Astrocyte of the hippocampus (primary cell): ENCODE data around the gene ZBTB7A.
A peak's percentile ranks its signal among the peaks of the same experiment; 100 is the strongest.

Experiments used
- DNase-seq: peaks from one replicate; pipeline ENCODE4 v3.0.0; 2011; ENCODE audit warnings: low read depth, low spot score

The ZBTB7A gene

DNA sequence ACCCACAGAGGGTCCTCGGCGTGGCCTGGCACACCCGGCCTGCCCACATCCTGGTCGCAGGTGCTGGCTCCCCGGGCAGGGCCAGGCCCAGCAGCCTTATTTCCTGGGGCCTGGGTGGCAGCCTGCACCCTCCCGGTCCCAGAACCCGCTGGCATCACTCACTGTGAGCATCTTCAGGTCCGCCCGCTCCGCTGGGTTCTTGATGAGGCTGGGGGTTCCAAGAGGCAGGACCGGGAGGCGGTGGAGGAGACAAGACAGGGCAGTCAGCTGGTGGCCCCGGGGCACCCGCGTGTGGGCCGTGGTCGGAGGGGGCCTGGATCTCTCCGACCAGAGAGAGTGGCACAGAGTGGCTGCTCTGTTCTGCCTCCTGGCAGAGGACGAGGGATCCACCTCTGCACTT, 27.6 kb upstream of the ZBTB7A start:
- no peak for DNase-seq

GRCh38 chr19:4093643-4094175, 27.0 kb upstream of the ZBTB7A start:
- DNase-seq: no peak

DNA sequence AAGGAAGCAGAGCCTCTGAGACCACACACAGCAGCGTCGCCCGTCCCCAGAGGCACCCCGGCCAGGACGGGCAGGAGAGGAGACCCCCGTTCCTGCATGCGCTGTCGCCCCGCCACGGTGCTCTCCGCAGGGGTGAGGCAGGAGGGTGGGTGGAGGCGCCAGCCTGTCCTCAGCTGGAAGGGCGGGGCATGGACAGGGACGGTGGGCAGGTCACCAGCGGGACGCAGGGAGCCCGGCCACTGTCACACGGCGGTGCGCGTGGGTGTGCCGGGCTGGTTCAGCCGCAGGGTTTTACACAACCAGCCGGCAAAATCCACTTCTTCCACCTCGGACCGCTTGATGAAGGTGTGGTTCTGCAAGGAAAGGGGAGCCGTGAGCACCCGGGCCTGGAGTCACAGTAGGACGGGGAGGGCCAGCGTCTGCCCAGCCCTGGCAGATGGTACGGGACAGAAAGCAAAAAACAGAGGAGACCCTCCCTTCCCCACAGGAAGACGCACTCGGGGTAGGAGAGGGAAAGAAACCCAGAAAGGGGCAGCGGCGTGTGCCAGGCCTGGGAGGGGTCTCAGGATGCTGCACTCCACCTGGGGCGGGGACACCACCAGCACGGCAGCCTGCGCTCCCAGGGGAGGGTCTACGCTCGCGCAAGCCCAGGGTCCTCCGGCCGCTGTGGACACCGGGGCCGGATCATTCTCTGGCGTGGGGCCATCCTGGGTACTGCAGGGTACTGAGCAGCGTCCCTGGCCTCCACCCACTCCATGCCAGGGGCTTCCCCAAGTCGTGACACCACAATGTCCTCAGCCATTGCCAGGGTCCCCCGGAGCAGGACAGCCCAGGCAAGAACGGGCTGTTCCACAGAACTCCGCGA, 23.9 kb upstream of the ZBTB7A start:
- DNase-seq: no peak

DNA sequence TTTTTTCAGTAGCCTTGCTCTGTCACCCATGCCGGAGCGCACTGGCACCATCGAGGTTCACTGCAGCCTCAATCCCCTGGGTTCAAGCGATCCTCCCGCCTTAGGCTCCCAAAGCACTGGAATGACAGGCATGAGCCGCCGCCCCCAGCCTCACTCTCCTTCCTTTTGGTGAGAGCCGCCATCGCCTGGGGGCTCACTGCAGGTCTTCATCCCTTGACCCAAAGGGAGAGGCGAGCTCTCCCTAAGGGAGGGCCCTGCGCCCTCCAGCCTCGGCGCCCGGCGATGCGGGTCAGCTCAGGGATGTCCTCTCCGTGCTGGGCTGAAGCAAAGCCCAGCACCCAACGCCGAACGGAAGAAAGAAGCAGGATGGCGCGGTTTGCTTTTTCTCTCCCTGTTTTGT, 23.2 kb upstream of the ZBTB7A start:
- no peak for DNase-seq

- DNase-seq: no peak
These were observed 22.8 kb upstream of the ZBTB7A start for GRCh38 chr19:4089400-4089908.

DNA sequence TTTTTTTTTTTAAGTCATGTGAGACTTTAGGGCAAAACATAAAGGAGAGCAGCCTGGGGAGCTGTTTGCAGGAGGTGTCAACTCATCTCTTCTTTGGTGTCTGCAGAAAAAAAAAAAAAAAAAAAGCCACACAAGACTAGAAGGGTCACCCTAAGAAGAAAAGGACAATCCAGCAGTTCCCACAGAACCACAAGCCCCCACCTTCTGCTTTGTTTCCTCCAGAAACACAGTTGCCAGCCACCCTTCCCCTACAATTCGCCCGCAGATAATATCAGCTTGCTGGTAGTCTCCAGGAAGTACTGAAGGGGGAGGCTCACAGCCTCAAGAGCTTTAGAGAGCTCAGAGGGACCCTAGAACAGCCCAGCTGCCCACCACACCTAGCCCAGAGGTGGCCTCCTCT, 22.3 kb upstream of the ZBTB7A start:
- no peak for DNase-seq

- DNase-seq: no peak
These were observed 21.3 kb upstream of the ZBTB7A start for GRCh38 chr19:4087787-4088679.

DNA sequence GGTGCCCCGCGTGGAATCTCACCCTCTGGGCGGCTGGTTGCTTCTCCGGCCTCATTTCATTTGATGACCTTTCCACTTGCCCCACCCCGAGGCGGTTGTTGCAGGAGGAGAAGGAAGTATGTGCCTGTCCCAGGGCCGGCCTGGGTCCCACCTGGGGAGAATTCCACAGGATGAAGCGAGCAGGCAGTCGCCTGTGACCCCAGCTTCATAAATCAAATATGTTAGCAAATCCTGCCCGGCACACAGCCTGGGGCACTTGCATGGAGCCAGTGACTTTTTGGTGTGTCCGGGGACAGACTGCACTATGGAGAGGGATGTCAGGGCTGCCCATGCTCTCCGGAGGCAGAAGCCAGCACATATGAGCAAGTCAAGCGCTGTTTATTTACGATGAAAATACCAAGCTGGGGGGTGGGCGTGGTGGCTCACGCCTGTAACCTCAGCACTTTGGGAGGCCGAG, 19.7 kb upstream of the ZBTB7A start:
- no peak for DNase-seq

DNA sequence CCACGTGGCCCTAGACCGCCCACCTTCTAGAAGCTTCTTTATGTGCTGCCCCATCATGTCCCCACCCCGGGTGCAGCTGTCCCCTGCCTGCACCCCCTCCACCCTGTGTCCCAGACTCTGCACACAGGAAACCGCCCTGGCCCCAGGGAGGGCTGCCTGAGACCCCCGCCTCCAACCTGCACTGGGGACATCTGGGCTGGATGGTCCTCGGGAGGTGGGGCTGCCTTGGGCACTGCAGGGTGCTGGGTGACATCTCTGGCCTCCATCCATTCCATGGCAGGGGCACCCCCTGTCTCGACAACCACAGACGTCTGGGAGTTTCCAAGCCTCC, 17.8 kb upstream of the ZBTB7A start:
- DNase-seq: no peak

DNA sequence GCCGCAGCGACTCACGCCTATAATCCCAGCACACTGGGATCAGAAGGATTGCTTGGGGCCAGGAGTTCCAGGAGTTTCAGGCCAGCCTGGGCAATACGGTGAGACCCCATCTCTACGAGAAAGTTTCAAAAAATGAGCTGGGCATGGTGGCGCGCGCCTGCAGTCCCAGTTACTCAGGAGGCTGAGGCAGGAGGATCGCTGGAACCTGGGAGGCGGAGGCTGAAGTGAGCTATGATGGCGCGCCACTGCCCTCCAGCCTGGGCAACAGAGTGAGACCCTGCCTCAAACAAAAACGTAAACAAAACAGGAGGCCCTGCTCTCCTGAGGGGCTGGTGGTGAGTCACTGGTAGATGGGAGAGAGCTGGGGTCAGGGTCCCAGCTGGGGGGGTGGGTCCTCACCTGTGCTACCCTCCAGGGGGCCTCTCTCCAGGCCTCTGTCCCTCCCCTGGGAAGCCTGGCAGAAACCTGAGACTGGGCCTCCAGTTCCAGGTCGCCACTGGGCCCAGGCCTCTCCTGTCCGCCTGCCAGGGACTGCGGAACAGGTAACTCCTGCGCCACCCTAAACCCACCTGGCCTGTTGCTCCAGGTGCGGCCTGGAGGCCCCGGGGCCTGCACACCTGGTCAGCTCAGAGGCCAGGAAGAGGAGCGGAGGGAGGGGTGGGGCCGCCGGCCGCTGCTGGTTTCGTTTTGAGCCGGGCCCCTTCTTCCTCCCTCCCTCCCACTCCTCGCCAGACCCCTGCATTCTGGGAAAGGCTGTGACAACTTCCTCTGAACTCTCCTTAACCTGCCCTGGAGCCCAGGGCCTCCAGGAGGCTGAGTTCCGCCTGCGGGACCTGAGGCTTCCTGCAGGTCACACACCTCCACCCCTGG, 17.2 kb upstream of the ZBTB7A start:
- DNase-seq: no peak

DNA sequence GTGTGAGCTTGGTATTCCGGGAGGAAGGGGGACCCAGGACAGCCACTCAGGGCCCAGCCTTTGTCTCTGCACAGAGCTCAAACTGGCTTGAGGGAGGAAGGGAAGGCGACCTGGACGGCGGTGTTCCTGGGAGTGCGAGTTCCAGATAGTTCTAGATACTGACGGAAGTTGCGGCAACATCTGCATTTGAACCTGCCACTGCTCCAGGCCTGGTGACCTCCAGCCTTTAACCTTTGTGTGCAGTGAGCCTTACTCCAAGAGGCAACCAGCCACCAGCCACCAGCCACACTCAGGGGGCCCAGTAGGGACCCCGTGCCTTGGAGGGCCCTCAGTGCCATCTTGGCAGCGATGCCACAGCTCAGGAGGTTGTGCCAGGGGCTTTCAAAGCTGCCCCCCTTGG, 15.5 kb upstream of the ZBTB7A start:
- no peak for DNase-seq

DNA sequence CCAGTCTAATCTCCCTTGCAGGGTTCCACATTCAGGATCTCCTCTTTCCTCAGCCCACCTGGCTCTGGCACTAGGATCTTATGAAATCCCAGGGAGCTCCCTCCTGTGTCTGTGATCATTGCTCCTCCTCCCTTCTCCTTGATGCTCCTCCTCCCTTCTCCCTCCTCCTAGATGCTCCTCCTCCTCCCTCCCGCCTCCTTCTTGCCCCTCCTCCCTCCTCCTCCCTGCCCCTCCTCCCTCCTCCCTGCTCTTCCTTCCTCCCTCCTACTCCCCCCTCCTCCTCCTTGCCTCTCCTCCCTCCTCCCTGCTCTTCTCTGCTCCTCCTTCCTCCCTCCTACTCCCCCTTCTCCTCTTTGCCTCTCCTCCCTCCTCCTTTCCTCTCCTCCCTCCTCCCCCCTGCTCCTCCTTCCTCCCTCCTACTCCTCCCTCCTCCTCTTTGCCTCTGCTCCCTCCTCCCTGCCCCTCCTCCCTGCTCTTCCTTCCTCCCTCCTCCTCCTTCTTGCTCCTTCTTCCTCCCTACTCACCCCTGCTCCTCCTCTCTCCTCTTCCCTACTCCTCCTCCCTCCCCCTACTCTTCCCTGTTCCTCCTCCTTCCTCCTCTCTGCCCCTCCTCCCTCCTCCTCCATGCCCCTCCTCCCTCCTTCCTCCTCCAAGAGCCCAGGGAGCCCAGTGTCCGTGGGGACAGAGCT, 14.9 kb upstream of the ZBTB7A start:
- no peak for DNase-seq

DNA sequence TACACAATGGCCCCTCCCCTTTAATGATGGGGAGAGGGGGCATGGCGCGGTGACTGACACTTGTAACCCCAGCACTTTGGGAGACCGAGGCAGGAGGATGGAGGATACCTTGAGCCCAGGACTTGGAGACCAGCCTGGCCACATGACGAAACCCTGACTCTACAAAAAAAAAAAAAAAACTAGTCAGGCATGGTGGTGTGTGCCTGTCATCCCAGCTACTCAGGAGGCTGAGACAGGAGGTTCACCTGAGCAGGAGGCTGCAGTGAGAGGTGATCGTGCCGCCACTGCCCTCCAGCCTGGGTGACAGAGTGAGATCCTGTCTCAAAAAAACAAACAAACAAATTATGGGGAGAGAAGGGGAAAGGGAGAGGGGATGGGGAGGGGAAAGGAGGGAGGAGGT, 13.8 kb upstream of the ZBTB7A start:
- no peak for DNase-seq

DNA sequence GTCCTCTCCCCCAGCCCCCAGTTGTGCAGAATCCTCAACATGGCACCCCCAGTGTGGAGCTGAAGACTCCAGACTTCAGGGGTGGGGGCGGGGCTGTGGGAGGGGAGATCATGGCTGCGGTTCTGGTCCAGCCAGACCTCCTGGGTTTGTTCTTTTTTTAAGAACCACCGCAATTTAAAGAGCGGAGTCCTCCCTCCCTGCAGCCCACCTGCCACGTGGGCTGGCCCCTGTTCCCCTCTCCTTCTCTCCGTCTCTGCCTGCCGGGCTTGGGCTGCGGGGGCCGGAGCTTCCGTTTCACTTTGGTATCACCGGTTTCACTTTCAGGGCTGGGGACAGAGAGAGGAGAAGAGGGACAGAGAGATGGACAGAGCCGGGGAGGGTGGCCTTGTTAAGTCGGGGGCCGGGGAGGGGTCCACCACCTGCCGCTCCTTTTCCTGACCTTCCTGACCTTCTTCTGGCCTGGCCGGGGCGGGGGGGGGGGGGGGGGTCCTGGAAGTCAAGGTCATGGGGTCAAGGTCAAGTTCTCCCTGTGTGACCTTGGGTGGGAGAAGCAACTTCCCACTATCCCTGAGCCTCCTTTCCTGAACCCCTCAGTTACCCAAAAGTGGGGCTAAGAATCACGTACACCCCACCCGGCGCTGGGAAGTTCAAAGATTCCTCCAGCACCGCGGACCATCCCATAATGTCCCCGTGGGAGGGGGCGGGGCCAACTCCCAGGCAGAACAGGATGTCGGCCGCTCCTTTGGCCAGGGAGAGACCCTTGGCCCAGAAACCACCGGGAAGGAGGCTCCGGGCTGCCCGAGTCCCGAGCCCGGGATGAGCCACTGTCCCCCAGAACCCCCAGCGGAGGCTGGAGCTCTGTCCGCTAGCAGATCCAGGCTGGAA, 11.3 kb upstream of the ZBTB7A start:
- DNase-seq: peak; percentile 49

DNA sequence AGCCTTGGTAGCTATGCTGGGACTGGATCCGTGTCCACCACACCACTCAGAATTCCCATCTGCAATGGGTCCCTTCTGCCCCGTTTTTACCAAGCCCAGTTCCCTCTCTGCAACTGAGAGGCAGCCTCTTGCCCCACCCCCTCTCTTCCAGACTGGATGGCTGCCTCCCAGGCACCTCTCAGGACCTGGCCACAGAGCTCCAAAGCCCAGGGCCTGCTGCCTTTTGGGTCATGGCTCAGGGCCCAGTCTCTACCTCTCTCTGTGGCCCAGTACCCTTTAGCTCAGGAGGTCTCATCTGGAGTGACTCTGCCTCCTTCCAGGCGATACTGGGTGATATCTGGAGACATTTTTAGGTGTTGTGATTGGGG, 10.3 kb upstream of the ZBTB7A start:
- DNase-seq: no peak

DNA sequence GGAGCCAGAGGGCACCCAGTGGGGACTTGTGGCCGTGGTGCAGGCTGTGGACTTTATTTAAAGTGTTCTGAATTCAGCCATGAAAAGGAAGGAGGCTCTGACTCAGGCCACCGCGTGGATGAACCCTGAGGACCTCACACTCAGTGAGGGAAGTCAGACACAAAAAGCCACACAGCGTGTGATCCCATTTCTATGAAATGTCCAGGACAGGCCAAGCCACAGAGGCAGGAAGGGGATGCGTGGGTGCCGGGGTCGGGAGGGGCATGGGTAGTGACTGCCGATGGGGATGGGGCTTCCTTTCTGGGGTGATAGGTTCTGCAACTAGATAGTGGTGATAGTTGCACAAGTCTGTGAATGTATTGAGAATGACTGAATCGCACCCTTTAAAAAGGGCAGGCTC, 8.7 kb upstream of the ZBTB7A start:
- no peak for DNase-seq

- no peak for DNase-seq
These were observed 4.9 kb upstream of the ZBTB7A start for GRCh38 chr19:4071610-4072009.

GRCh38 chr19:4069331-4069959, 2.7 kb upstream of the ZBTB7A start:
- DNase-seq: no peak
